SK-N-MC (cell line): ENCODE data around the gene GRIN3A.
"Not testable (repeated sequence)": the region's sequence is repeated elsewhere in the genome, so short reads cannot be mapped to it uniquely, and the experiment has no call there.

Experiments used
- EZH2 ChIP-seq: fragments of 200-600 bp; sonication (generic); IDR thresholded peaks from one replicate; pipeline ENCODE4 v1.6.1; 2017; ENCODE audit warnings: antibody characterized with exemption
- POLR2AphosphoS5 ChIP-seq: IDR thresholded peaks from 2 replicates; pipeline ENCODE4 v1.6.1; 2012; ENCODE audit warnings: mild to moderate bottlenecking, low read depth, low read length, borderline replicate concordance

GRCh38 chr9:101590074-101590473 lies 148.4 kb downstream of the GRIN3A start:
- not testable (repeated sequence) for TF ChIP-seq EZH2, POLR2AphosphoS5
